Coronary artery (tissue), 2 donors: Measurements from ENCODE around the gene SGMS1.
"Not testable (repeated sequence)": the region's sequence is repeated elsewhere in the genome, so short reads cannot be mapped to it uniquely, and the experiment has no call there.

Source experiments
- DNase-seq: peaks from one replicate; pipeline ENCODE4 v3.0.0-alpha.2; 2017; ENCODE audit warnings: low spot score
- H3K27ac ChIP-seq, 2 donors: fragments of 200-600 bp; sonication (generic); one replicate each; pipeline ENCODE4 v1.5.1; 2016 to 2019
- H3K4me3 ChIP-seq: fragments of 200-600 bp; sonication (generic); 2 replicates; pipeline ENCODE4 v1.5.1; 2016; ENCODE audit warnings: mild to moderate bottlenecking, moderate library complexity
- TF ChIP-seq, protein P1 (sequence below): fragments of 200-600 bp; sonication (generic); IDR thresholded peaks from one replicate; pipeline ENCODE4 v1.5.1; 2019; ENCODE audit warnings: antibody characterized with exemption

SGMS1 gene

DNA sequence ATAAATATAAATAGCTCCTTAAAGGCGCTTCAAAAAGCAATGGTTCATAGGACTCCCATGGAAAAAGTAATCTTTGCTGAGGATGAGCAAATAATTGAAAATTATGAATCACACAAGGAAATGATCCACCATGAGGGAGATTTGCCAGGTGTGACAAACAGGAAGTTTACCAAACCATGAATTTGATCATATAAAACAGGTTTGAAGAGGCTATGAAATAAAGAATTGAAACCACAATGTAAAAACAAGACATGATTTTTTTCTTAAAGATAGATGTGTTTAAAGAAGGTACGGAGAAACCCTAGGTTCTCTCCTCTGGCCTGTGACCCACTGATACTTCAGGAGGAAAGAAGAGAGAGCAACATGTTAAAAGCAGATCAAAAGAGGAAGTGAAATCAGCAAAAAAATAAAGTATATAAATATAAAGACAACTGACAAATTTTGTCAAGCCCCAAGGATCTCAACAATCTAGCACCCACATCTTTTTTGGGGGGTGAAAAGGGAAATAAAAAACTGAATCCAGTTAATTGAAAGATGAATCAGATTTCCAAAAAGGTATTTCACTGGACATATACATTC, 261.1 kb downstream of the SGMS1 start:
- no peak overlapping the region for H3K4me3 ChIP-seq
- TF ChIP-seq, protein P1, sequence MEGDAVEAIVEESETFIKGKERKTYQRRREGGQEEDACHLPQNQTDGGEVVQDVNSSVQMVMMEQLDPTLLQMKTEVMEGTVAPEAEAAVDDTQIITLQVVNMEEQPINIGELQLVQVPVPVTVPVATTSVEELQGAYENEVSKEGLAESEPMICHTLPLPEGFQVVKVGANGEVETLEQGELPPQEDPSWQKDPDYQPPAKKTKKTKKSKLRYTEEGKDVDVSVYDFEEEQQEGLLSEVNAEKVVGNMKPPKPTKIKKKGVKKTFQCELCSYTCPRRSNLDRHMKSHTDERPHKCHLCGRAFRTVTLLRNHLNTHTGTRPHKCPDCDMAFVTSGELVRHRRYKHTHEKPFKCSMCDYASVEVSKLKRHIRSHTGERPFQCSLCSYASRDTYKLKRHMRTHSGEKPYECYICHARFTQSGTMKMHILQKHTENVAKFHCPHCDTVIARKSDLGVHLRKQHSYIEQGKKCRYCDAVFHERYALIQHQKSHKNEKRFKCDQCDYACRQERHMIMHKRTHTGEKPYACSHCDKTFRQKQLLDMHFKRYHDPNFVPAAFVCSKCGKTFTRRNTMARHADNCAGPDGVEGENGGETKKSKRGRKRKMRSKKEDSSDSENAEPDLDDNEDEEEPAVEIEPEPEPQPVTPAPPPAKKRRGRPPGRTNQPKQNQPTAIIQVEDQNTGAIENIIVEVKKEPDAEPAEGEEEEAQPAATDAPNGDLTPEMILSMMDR, result no peak

DNA sequence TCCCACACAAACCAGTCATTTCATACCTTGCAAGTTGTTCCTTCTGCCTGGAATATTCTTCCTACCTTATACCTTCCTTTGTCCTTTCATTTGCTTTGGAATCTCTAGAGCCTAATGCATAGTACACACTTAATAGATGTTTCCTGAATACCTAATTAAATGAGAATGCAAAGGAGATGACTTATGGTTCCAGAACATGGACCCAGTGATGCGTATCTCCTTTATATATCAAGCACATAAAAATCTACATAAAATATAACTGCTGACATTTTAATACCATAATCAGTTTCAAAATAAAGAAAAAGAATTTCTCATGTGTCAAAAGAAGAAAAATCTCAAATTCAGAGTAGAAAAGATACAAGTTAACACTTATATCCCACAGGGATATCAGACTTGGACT, 261.8 kb downstream of the SGMS1 start:
- H3K27ac ChIP-seq, result no peak overlapping the region
- no peak for DNase-seq
- TF ChIP-seq, protein P1, result no peak
- no peak overlapping the region for H3K4me3 ChIP-seq

More for the DNA sequence above, 261.1 kb downstream of the SGMS1 start:
- no peak for DNase-seq
- H3K27ac ChIP-seq, result no peak overlapping the region

DNA sequence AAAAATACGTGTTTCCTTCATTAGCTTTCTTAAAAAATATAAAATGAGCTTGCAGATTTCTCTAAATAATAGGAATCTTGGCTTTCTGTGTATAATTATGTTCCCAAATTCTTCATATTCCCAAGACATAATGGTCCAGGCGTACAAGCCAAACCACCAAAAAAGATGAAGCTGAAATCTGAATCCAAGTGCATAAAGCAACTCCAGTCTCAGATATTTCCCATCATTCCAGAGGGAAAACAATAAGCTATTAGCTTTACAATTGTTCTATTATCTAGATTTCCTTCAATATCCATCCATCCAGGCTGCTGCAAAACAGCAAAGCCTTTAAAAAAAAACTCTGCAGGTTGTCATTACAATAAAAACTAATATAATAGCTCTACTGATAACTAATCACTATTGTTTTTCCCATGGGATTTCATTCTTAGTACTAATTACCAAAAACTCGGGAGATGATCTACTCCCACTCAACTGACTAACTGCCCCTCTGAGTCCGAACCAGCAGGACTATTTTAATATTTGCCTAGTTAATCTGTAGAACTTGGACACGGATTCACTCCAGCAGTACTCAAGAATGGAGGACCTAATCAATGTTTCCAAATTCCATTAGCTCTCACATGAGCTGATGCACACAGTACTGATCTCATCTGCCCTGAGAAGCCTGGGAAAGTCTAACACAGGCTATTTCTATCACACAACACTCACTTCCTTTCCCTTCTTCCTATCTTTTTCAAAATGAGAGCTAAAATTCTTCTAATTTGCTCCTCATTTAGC, 263.5 kb downstream of the SGMS1 start:
- TF ChIP-seq, protein P1, result no peak
- no peak for DNase-seq
- no peak overlapping the region for H3K4me3 ChIP-seq
- peak overlapping the region in 1 of 2 donors; percentile 23 for H3K27ac ChIP-seq

DNA sequence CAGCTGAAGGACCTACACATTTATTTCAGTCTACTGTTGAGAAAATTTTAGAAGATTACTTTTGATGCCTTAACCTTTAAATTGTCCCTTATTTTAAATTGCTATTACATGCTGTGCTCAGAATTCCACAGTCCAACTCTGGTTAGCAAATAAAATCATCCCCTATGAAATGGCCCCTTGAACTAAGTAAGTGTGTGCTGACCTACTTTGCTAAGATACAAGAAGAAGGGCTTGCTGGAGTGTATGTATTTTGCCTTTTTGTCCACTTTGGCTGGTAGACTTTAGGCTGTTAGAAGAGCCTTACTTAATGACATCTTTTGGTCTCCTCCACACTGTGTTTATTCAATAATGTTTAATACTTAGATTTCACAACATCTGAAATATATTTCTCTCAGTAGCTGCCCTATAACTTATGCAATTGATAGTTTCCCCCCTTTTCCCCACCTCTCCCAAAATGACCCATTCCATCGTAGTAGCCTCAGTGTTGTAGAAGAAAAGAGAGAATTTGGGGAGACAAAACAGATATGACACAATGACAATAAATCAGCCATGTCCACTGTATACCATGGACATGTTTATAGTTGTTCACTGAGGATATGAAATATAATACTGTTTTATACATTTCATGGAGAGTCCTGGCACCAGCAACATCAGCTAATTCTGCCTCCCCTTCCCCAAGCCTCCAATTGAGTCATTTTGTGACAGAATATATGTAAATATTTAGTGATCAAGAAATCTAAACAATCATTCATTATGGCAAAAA, 264.6 kb downstream of the SGMS1 start:
- H3K4me3 ChIP-seq, result no peak overlapping the region
- TF ChIP-seq, protein P1, result no peak
- no peak overlapping the region for H3K27ac ChIP-seq
- DNase-seq, result no peak

DNA sequence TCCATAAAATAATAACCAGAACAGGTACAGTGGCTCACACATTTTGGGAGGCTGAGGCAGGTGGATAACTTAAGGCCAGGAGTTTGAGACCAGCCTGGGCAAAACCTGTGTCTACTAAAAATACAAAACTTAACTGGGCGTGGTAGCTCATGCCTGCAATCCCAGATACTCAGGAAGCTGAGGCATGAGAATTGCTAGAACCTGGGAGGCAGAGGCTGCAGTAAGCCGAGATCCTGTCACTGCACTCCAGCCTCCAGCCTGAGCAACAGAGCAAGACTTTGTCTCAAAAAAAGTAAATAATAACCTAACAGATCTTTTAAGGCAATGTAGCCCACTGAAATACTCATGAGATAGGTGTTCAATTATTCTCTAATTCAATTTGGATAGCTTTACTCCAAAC, 265.3 kb downstream of the SGMS1 start:
- Histone ChIP-seq H3K27ac (no peak overlapping the region), H3K4me3 (no peak overlapping the region)
- no peak for DNase-seq
- TF ChIP-seq, protein P1, result no peak

DNA sequence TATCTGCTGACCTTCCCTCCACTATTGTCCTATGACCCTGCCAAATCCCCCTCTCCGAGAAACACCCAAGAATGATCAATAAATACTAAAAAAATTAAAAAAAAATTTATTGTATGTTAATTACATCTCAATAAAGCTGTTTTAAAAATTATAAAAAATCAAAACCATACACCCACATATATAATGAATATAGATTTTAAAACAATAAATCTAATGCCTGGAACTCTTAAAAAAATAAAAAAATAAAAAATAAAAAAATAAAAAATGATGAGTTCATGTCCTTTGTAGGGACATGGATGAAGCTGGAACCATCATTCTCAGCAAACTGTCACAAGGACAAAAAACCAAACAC, 267.3 kb downstream of the SGMS1 start:
- not testable (repeated sequence) for H3K27ac ChIP-seq, H3K4me3 ChIP-seq, DNase-seq

DNA sequence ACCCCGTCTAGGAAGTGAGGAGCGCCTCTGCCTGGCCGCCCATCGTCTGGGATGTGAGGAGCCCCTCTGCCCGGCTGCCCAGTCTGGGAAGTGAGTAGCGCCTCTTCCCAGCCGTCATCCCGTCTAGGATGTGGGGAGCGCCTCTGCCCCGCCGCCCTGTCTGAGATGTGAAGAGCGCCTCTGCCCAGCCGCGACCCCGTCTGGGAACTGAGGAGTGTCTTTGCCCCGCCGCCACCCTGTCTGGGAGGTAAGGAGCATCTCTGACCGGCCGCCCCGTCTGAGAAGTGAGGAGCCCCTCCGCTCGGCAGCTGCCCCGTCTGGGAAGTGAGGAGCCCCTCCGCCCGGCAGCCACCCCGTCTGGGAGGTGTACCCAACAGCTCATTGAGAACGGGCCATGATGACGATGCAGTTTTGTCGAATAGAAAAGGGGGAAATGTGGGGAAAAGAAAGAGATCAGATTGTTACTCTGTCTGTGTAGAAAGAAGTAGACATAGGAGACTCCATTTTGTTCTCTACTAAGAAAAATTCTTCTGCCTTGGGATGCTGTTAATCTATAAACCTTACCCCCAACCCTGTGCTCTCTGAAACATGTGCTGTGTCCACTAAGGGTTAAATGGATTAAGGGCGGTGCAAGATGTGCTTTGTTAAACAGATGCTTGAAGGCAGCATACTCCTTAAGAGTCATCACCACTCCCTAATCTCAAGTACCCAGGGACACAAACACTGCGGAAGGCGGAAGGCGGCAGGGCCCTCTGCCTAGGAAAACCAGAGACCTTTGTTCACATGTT, 267.9 kb downstream of the SGMS1 start:
- not testable (repeated sequence) for DNase-seq, H3K4me3 ChIP-seq, H3K27ac ChIP-seq
